PC-9 (cell line): ENCODE data around the gene FGL2. TPM values are rescaled to one million over a fixed set of nuclear protein-coding genes. Genes with fewer than 3 reads are reported as not detected.

Source experiments
- BruUV-seq: library from RNA; stranded (reverse); fragments of 400-500 nt; replicated peaks from 2 replicates; lab custom pipeline; 2021; lab: Mats Ljungman, UMichigan
- CTCF ChIA-PET: fragments of 300-600 bp; sonication (Branson Sonifier 250); formaldehyde crosslinking; loops from one replicate; lab custom pipeline; 2022; ENCODE audit warnings: antibody characterized with exemption; lab: Charles Lee
- POLR2A ChIA-PET: fragments of 300-600 bp; sonication (Branson Sonifier 250); formaldehyde crosslinking; loops from one replicate; lab custom pipeline; 2022; ENCODE audit warnings: antibody characterized with exemption; ENCODE audit not compliant: unreplicated experiment; lab: Charles Lee
- DNase-seq, 2 experiments: peaks; one replicate each; pipeline versions ENCODE4 v3.0.0 to v3.0.0-alpha.2; 2015 to 2022; ENCODE audit warnings: mixed read lengths in 1 of 2
- H2AFZ ChIP-seq: fragments of 200-600 bp; sonication (generic); 2 replicates; pipeline ENCODE4 v1.8.1; 2017; ENCODE audit warnings: antibody characterized with exemption
- H3F3A ChIP-seq: fragments of 200-600 bp; sonication (generic); 2 replicates; pipeline ENCODE4 v1.8.1; 2017; ENCODE audit warnings: antibody characterized with exemption, mild to moderate bottlenecking, low read depth; ENCODE audit not compliant: insufficient read depth
- H3K27ac ChIP-seq: fragments of 200-600 bp; sonication (generic); 2 replicates; pipeline ENCODE4 v1.6.1; 2016; ENCODE audit warnings: mixed run types
- H3K27me3 ChIP-seq: fragments of 200-600 bp; sonication (generic); 2 replicates; pipeline ENCODE4 v1.6.1; 2016; ENCODE audit warnings: low read depth, mixed run types; ENCODE audit not compliant: insufficient read depth
- H3K36me3 ChIP-seq: fragments of 200-600 bp; sonication (generic); 2 replicates; pipeline ENCODE4 v1.6.1; 2016; ENCODE audit warnings: low read depth, mixed run types
- H3K4me1 ChIP-seq: fragments of 200-600 bp; sonication (generic); replicated peaks from 2 replicates; pipeline ENCODE4 v1.6.1; 2016; ENCODE audit warnings: mixed run types; ENCODE audit not compliant: insufficient read depth
- H3K4me2 ChIP-seq: fragments of 200-600 bp; sonication (generic); 2 replicates; pipeline ENCODE4 v1.6.1; 2017; ENCODE audit warnings: mixed run types
- H3K4me3 ChIP-seq: fragments of 200-600 bp; sonication (generic); 2 replicates; pipeline ENCODE4 v1.6.1; 2016; ENCODE audit warnings: mixed run types
- H3K79me2 ChIP-seq: fragments of 200-600 bp; sonication (generic); 2 replicates; pipeline ENCODE4 v1.6.1; 2017; ENCODE audit warnings: low read depth, mixed run types
- H3K9me2 ChIP-seq: fragments of 200-600 bp; sonication (generic); 2 replicates; pipeline ENCODE4 v1.8.1; 2017; ENCODE audit warnings: mild to moderate bottlenecking; ENCODE audit not compliant: insufficient read depth
- H3K9me3 ChIP-seq: fragments of 200-600 bp; sonication (generic); 2 replicates; pipeline ENCODE4 v1.8.1; 2016; ENCODE audit warnings: low read depth; ENCODE audit not compliant: insufficient read depth
- H4K20me1 ChIP-seq: fragments of 200-600 bp; sonication (generic); 2 replicates; pipeline ENCODE4 v1.8.1; 2017; ENCODE audit not compliant: insufficient read depth
- CTCF ChIP-seq: fragments of 200-600 bp; sonication (generic); conservative IDR thresholded peaks from 2 replicates; pipeline ENCODE4 v1.6.1; 2017; ENCODE audit warnings: mixed run types, antibody characterized with exemption, mild to moderate bottlenecking, moderate library complexity
- EZH2 ChIP-seq: fragments of 200-600 bp; sonication (generic); IDR thresholded peaks from 2 replicates; pipeline ENCODE4 v1.8.0; 2017; ENCODE audit warnings: antibody characterized with exemption, low read depth
- intact Hi-C: fragments of 100-400 bp; cut with micrococcal nuclease; formaldehyde crosslinking; loops from one replicate; pipeline ENCODE4 v1.10.0; 2022; ENCODE audit not compliant: unreplicated experiment
- total RNA-seq: library from RNA; stranded (reverse); gene quantifications from 2 replicates; pipeline ENCODE4 v1.2.3, GENCODE V29; 2021

The FGL2 gene
- total RNA-seq, 1 experiment from 2014 or later: not detected

- intact Hi-C loops: no loop called here
- no peaks in the 10 kb centered on the region for H3K9me2 ChIP-seq
- DNase-seq: no peak
- no peak overlapping the region for H3K27ac ChIP-seq
- no peak for TF ChIP-seq EZH2
- no peak for TF ChIP-seq CTCF
- H3F3A ChIP-seq: no peaks in the 10 kb centered on the region
- no TSS peak for BruUV-seq
- H3K79me2 ChIP-seq: no peaks in the 10 kb centered on the region
- ChIA-PET CTCF (no interaction called here), POLR2A (interaction anchor here (0.6 kb wide), 1 partner anchor 377 kb away, joined by 3 read pairs; no protein-coding TSS in a partner anchor)
- no peaks in the 10 kb centered on the region for H3K4me1 ChIP-seq
- no peak overlapping the region for H3K4me2 ChIP-seq
- peaks cover 5% of the 10 kb centered on the region; the same call in 1 of the 2 replicates for H3K9me3 ChIP-seq
- no peak overlapping the region for H3K4me3 ChIP-seq
- no peak overlapping the region for H2AFZ ChIP-seq
- H3K27me3 ChIP-seq: no peaks in the 10 kb centered on the region
- no peaks in the 10 kb centered on the region for H4K20me1 ChIP-seq
- no peaks in the 10 kb centered on the region for H3K36me3 ChIP-seq
Observed at GRCh38 chr7:77217474-77218185, 18.0 kb upstream of the FGL2 start.

DNA sequence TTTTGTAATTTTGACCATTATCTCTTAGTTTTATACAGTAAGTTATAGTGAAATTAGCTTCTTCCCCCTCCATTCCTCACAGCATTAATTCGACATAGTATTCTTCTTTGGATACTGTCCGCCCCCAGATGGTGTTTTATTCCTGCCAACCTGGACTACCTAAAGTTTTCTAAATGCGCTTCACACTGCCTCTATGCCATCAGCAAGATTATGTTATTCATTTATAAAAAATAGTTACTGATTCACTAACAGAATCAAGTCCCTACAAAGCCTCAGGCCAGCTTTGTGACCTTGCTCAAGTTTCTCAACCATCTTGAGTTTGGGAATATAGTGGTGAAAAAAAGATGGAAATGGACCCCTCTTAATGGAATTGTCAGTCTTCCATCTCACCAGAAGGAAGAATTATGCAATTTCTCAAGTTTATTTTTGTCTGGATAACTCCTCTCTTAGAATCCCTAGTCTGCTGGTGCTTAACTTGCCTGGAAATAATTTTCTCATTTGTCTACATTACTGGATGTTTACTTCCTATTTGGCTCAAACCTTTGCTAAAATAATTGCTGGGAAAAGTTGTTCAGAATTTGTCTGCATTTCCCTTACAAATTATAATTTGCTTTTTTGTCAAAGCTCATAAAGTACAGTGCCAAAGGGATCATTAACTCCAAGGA lies 16.7 kb upstream of the FGL2 start:
- Histone ChIP-seq H3K4me3 (no peak overlapping the region), H3K27ac (no peak overlapping the region), H3K4me2 (no peak overlapping the region), H3K9me3 (peaks cover 5% of the 10 kb centered on the region; the same call in 1 of the 2 replicates), H4K20me1 (no peaks in the 10 kb centered on the region), H3K4me1 (no peaks in the 10 kb centered on the region), H3K79me2 (no peaks in the 10 kb centered on the region), H2AFZ (no peak overlapping the region), H3K27me3 (no peaks in the 10 kb centered on the region), H3F3A (no peaks in the 10 kb centered on the region), H3K9me2 (no peaks in the 10 kb centered on the region), H3K36me3 (no peaks in the 10 kb centered on the region)
- intact Hi-C loops: no loop called here
- DNase-seq: no peak
- ChIA-PET POLR2A (no interaction called here), CTCF (no interaction called here)
- TF ChIP-seq CTCF (no peak), EZH2 (no peak)
- no TSS peak for BruUV-seq

GRCh38 chr7:77209479-77210139 lies 10.0 kb upstream of the FGL2 start:
- Histone ChIP-seq H2AFZ (no peak overlapping the region), H3F3A (no peaks in the 10 kb centered on the region), H3K9me2 (no peaks in the 10 kb centered on the region), H4K20me1 (no peaks in the 10 kb centered on the region), H3K27ac (no peak overlapping the region), H3K36me3 (no peaks in the 10 kb centered on the region), H3K79me2 (no peaks in the 10 kb centered on the region), H3K27me3 (no peaks in the 10 kb centered on the region), H3K4me1 (no peaks in the 10 kb centered on the region), H3K4me3 (no peak overlapping the region), H3K9me3 (0 out of 2 replicates have a peak, but pooled peaks cover 7% of the 10 kb centered on the region), H3K4me2 (no peak overlapping the region)
- POLR2A ChIA-PET: interaction anchor here (0.7 kb wide), 1 partner anchor 1017 kb away, joined by 3 read pairs; no protein-coding TSS in a partner anchor
- CTCF ChIA-PET: interaction anchor here (0.6 kb wide), 1 partner anchor 207 kb away, joined by 3 read pairs; no protein-coding TSS in a partner anchor
- no TSS peak for BruUV-seq
- no peak for TF ChIP-seq CTCF
- TF ChIP-seq EZH2: no peak
- intact Hi-C loops: no loop called here
- DNase-seq: no peak
